ENCODE results near the gene NID1.
A peak's percentile ranks its signal among the peaks of the same experiment; 100 is the strongest.

Gene NID1

DNA sequence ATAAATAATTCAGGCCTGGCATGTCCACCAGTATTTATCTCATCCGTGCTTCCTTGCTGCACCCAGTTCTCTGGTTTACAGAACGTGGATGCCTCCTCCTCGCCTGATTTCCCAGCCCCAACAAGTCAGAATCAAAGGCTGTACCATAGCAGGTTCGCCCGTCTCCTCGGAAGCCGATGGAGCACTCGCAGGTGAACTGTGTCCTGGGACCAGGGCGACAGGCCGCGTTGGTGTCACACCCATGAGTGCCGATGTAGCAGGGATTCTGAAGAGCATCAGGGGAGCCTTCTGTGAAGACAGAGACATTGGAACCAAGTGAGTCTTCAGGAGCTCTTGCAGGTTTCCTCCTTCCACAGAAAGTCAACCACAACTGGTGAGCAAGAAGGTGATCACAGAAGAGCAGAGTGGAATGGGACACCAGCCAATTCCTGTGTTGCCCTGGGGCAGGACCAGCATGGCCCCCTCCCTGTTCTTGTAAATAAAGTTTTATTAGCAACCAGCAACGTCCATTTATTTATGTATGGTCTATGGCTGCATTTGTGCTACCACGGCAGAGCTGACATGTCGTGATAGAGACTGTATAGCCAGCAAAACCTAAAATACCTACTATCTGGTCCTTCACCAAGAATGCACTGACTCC lies 40.8 kb downstream of the NID1 start:
- H3K4me3 ChIP-seq (ENCODE audit: low read depth, low read length), result no peak overlapping the region
- H2BK12ac ChIP-seq (ENCODE audit: low read length), result no peak overlapping the region
- DNase-seq, result no peak
- H3K4me2 ChIP-seq (ENCODE audit: low read length), result no peak overlapping the region
- H2AK5ac ChIP-seq (ENCODE audit: low read length), result no peak overlapping the region
- H3K36me3 ChIP-seq (ENCODE audit: control insufficient read depth in 1 of 2, insufficient read depth in 2 of 2, low read length in 2 of 2), result no peaks in the 10 kb centered on the region
- H2AFZ ChIP-seq (ENCODE audit: insufficient read depth, low read length, poor library complexity), result no peak overlapping the region
- no peaks in the 10 kb centered on the region for H3K79me1 ChIP-seq (ENCODE audit: low read length)
- no peaks in the 10 kb centered on the region for H3K27me3 ChIP-seq (ENCODE audit: insufficient read depth, low read length)
- peaks cover 0 to 1% of the 10 kb centered on the region in 2 experiments for H3K4me1 ChIP-seq (ENCODE audit: control insufficient read depth in 1 of 2, insufficient read depth in 2 of 2, low read length in 2 of 2)
- H4K8ac ChIP-seq (ENCODE audit: low read depth, low read length), result no peak overlapping the region
- H3K79me2 ChIP-seq (ENCODE audit: control insufficient read depth, insufficient read depth, low read length, poor library complexity), result no peaks in the 10 kb centered on the region
- no peak overlapping the region for H4K91ac ChIP-seq (ENCODE audit: low read depth, low read length)
- H3K14ac ChIP-seq (ENCODE audit: low read length), result no peak overlapping the region
- H3K27ac ChIP-seq (ENCODE audit: low read depth, low read length), result no peak overlapping the region
- H3K23ac ChIP-seq (ENCODE audit: low read length), result no peak overlapping the region
- H3K18ac ChIP-seq (ENCODE audit: low read length), result no peak overlapping the region
- H3K4ac ChIP-seq (ENCODE audit: low read depth, low read length), result no peak overlapping the region
- H3K9ac ChIP-seq (ENCODE audit: low read length), result no peak overlapping the region
- H2BK5ac ChIP-seq (ENCODE audit: low read depth, low read length, poor library complexity), result no peak overlapping the region
- no CpG with 5 or more reads among the region's 15 CpGs for WGBS (ENCODE audit: extremely low coverage, insufficient coverage, insufficient read length)
- no peaks in the 10 kb centered on the region for H3K9me3 ChIP-seq (ENCODE audit: insufficient read depth, low read depth, low read length)
- H4K12ac ChIP-seq (ENCODE audit: low read depth, low read length), result no peak overlapping the region
- no peak overlapping the region for H2BK120ac ChIP-seq (ENCODE audit: insufficient read depth, low read length, poor library complexity)

DNA sequence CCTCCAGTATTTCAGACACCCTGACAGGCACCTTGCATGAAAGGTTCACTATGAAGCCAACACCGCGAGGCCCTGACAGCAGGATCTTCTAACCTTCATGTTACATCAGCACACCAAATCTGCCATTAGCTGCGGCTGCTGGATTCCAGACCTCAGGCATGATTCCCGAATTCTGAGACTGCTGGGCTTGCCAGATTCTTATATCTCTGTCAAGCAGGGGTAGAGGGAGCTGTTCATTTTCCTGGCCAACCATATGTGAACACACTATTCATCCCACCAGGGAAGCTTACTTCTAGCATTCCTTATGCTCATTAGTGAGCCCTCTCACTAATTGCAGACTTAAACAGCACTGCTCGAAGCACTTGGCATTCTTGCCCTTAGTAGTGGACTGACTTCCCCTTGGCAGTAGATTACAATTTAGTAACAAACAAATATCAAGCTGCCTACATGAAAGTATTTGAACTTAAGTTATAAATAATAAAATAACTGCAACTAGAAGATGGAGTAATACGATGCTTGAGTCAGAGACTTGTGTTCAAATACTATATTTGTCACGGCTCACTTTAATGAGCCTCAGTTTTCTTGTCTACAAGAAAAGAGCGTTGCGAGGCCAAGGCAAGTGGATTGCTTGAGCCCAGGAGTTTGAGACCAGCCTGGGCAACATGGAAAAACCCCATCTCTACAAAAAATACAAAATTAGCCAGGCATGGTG lies 43.3 kb downstream of the NID1 start:
- Histone ChIP-seq H2BK120ac (ENCODE audit: insufficient read depth, low read length, poor library complexity) (no peak overlapping the region), H3K79me2 (ENCODE audit: control insufficient read depth, insufficient read depth, low read length, poor library complexity) (no peaks in the 10 kb centered on the region), H2BK12ac (ENCODE audit: low read length) (no peak overlapping the region), H4K12ac (ENCODE audit: low read depth, low read length) (no peak overlapping the region), H3K18ac (ENCODE audit: low read length) (no peak overlapping the region), H3K4me3 (ENCODE audit: low read depth, low read length) (no peak overlapping the region), H4K91ac (ENCODE audit: low read depth, low read length) (no peak overlapping the region), H3K27ac (ENCODE audit: low read depth, low read length) (no peak overlapping the region), H3K23ac (ENCODE audit: low read length) (no peak overlapping the region), H2AK5ac (ENCODE audit: low read length) (no peak overlapping the region), H3K4me2 (ENCODE audit: low read length) (no peak overlapping the region), H2AFZ (ENCODE audit: insufficient read depth, low read length, poor library complexity) (no peak overlapping the region), H3K4me1 (ENCODE audit: control insufficient read depth in 1 of 2, insufficient read depth in 2 of 2, low read length in 2 of 2) (peaks cover 0 to 3% of the 10 kb centered on the region in 2 experiments), H2BK5ac (ENCODE audit: low read depth, low read length, poor library complexity) (no peak overlapping the region), H3K9ac (ENCODE audit: low read length) (no peak overlapping the region), H3K36me3 (ENCODE audit: control insufficient read depth in 1 of 2, insufficient read depth in 2 of 2, low read length in 2 of 2) (no peaks in the 10 kb centered on the region), H3K9me3 (ENCODE audit: insufficient read depth, low read depth, low read length) (no peaks in the 10 kb centered on the region), H3K79me1 (ENCODE audit: low read length) (no peaks in the 10 kb centered on the region), H4K8ac (ENCODE audit: low read depth, low read length) (no peak overlapping the region), H3K4ac (ENCODE audit: low read depth, low read length) (no peak overlapping the region), H3K14ac (ENCODE audit: low read length) (no peak overlapping the region), H3K27me3 (ENCODE audit: insufficient read depth, low read length) (no peaks in the 10 kb centered on the region)
- no CpG with 5 or more reads among the region's 9 CpGs for WGBS (ENCODE audit: extremely low coverage, insufficient coverage, insufficient read length)
- DNase-seq, result no peak

DNA sequence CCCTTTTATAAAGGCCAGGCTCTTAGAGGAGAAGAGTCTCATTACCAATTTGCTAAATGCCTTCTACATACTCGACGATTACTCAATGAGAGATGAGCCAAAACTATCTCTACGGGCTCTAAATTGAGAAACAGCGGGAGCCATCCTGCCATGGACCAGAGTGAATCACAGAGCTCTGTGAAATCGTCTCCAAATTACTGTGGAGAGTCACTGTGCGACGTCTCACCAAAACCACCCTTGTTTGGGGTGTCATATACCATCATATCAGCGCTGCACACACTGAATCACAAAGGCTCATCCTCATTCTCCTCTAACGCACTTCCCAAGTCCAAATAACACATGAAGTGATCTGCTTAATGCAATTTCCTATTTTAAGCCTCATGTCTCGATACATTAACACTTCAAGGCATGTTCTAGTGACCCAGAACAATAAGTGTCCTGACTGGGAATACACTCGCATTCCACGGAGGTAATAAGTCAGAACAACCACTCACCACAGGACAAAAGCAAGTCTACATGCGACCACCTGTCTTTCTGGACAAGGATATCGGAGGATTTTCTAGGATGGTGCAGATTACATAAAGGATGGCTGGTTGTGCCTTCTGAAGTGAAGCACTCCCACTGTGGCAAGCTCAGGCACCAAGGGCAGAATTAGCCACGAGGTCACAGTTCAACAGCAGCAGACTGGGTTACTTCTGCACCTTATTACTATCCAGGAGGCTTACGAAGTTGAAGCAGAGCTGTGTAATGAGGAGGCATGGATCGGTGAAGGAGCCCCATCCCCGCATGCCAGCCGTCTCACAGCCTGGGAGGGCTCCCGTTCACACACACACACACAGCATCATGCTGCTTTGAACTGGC lies 44.3 kb downstream of the NID1 start:
- no peak overlapping the region for H4K8ac ChIP-seq (ENCODE audit: low read depth, low read length)
- no peaks in the 10 kb centered on the region for H3K36me3 ChIP-seq (ENCODE audit: control insufficient read depth in 1 of 2, insufficient read depth in 2 of 2, low read length in 2 of 2)
- no peaks in the 10 kb centered on the region for H3K79me1 ChIP-seq (ENCODE audit: low read length)
- no peak overlapping the region for H3K9ac ChIP-seq (ENCODE audit: low read length)
- no peak overlapping the region for H4K91ac ChIP-seq (ENCODE audit: low read depth, low read length)
- no peak overlapping the region for H3K18ac ChIP-seq (ENCODE audit: low read length)
- peaks cover 0 to 3% of the 10 kb centered on the region in 2 experiments for H3K4me1 ChIP-seq (ENCODE audit: control insufficient read depth in 1 of 2, insufficient read depth in 2 of 2, low read length in 2 of 2)
- no peak overlapping the region for H3K23ac ChIP-seq (ENCODE audit: low read length)
- no peaks in the 10 kb centered on the region for H3K27me3 ChIP-seq (ENCODE audit: insufficient read depth, low read length)
- no peak overlapping the region for H3K27ac ChIP-seq (ENCODE audit: low read depth, low read length)
- WGBS (ENCODE audit: extremely low coverage, insufficient coverage, insufficient read length), result no CpG with 5 or more reads among the region's 20 CpGs
- H3K4ac ChIP-seq (ENCODE audit: low read depth, low read length), result no peak overlapping the region
- H3K4me3 ChIP-seq (ENCODE audit: low read depth, low read length), result no peak overlapping the region
- H2AFZ ChIP-seq (ENCODE audit: insufficient read depth, low read length, poor library complexity), result no peak overlapping the region
- H2BK120ac ChIP-seq (ENCODE audit: insufficient read depth, low read length, poor library complexity), result no peak overlapping the region
- H3K4me2 ChIP-seq (ENCODE audit: low read length), result no peak overlapping the region
- no peak overlapping the region for H3K14ac ChIP-seq (ENCODE audit: low read length)
- peak in 1 of 2 donors; percentile 58 for DNase-seq
- H2AK5ac ChIP-seq (ENCODE audit: low read length), result no peak overlapping the region
- H3K9me3 ChIP-seq (ENCODE audit: insufficient read depth, low read depth, low read length), result no peaks in the 10 kb centered on the region
- H2BK12ac ChIP-seq (ENCODE audit: low read length), result no peak overlapping the region
- no peak overlapping the region for H4K12ac ChIP-seq (ENCODE audit: low read depth, low read length)
- no peak overlapping the region for H2BK5ac ChIP-seq (ENCODE audit: low read depth, low read length, poor library complexity)
- no peaks in the 10 kb centered on the region for H3K79me2 ChIP-seq (ENCODE audit: control insufficient read depth, insufficient read depth, low read length, poor library complexity)

DNA sequence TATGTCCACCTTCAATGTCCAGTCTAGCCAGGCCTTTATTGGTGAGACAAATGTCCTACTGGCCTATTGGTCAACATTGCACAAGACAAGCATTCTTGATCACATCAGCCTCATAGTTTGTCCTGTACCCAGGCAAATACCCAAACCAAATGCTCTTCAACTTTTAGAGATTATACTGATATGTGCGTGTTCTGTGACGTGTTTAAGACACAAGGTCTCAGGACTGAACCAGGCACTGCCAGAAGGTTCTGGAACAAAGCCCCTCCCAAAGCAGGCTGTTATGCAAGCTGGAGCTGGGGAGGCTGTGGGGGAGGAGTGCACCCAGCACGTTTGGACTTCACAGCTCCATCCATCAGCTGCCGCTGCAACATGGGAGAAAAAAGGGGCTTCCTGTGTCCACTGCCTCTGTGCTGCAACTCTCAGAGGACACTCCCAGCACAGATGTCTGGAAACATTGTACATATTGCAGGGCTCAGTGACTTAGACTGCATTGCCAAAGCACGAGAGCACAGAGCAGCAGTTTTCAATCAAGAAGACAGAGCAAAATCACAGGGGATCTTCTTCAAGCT lies 45.9 kb downstream of the NID1 start:
- no peak overlapping the region for H2BK12ac ChIP-seq (ENCODE audit: low read length)
- no peak overlapping the region for H3K23ac ChIP-seq (ENCODE audit: low read length)
- no peak overlapping the region for H2BK120ac ChIP-seq (ENCODE audit: insufficient read depth, low read length, poor library complexity)
- no peak overlapping the region for H3K14ac ChIP-seq (ENCODE audit: low read length)
- H3K79me2 ChIP-seq (ENCODE audit: control insufficient read depth, insufficient read depth, low read length, poor library complexity), result no peaks in the 10 kb centered on the region
- H4K12ac ChIP-seq (ENCODE audit: low read depth, low read length), result no peak overlapping the region
- H2BK5ac ChIP-seq (ENCODE audit: low read depth, low read length, poor library complexity), result no peak overlapping the region
- H4K8ac ChIP-seq (ENCODE audit: low read depth, low read length), result no peak overlapping the region
- H2AK5ac ChIP-seq (ENCODE audit: low read length), result no peak overlapping the region
- H3K4me1 ChIP-seq (ENCODE audit: control insufficient read depth in 1 of 2, insufficient read depth in 2 of 2, low read length in 2 of 2), result peaks cover 0 to 3% of the 10 kb centered on the region in 2 experiments
- no peaks in the 10 kb centered on the region for H3K9me3 ChIP-seq (ENCODE audit: insufficient read depth, low read depth, low read length)
- H3K9ac ChIP-seq (ENCODE audit: low read length), result no peak overlapping the region
- no peak overlapping the region for H4K91ac ChIP-seq (ENCODE audit: low read depth, low read length)
- H3K18ac ChIP-seq (ENCODE audit: low read length), result no peak overlapping the region
- WGBS (ENCODE audit: extremely low coverage, insufficient coverage, insufficient read length), result no CpG with 5 or more reads among the region's 5 CpGs
- peak in 1 of 2 donors; percentile 53 for DNase-seq
- H2AFZ ChIP-seq (ENCODE audit: insufficient read depth, low read length, poor library complexity), result no peak overlapping the region
- no peaks in the 10 kb centered on the region for H3K27me3 ChIP-seq (ENCODE audit: insufficient read depth, low read length)
- H3K27ac ChIP-seq (ENCODE audit: low read depth, low read length), result no peak overlapping the region
- no peak overlapping the region for H3K4me3 ChIP-seq (ENCODE audit: low read depth, low read length)
- H3K4me2 ChIP-seq (ENCODE audit: low read length), result no peak overlapping the region
- no peaks in the 10 kb centered on the region for H3K79me1 ChIP-seq (ENCODE audit: low read length)
- no peak overlapping the region for H3K4ac ChIP-seq (ENCODE audit: low read depth, low read length)
- no peaks in the 10 kb centered on the region for H3K36me3 ChIP-seq (ENCODE audit: control insufficient read depth in 1 of 2, insufficient read depth in 2 of 2, low read length in 2 of 2)

Measured in trophoblast cell (in vitro differentiated cells and primary cell).